Activated CD8-positive, alpha-beta memory T cell treated with anti-CD3 and anti-CD28 coated beads for 1 hour (primary cell): ENCODE results near the gene ZNF771.
"Not testable (repeated sequence)": the region's sequence is repeated elsewhere in the genome, so short reads cannot be mapped to it uniquely, and the experiment has no call there.

Experiments
- DNase-seq, 2 donors: peaks; one replicate each; pipeline ENCODE4 v3.0.0-alpha.2; 2020; ENCODE audit warnings: low read depth in 1 of 2; ENCODE audit errors: extremely low read depth in 1 of 2

ZNF771 gene

GRCh38 chr16:30458561-30459394, 51.4 kb downstream of the ZNF771 start:
- peak; percentile 50 to 52 for DNase-seq

- DNase-seq, result no peak
Measured at GRCh38 chr16:30459456-30459855, 52.0 kb downstream of the ZNF771 start.

GRCh38 chr16:30461426-30461825, 54.0 kb downstream of the ZNF771 start:
- DNase-seq, result not testable (repeated sequence)

- DNase-seq, result no peak
Measured at GRCh38 chr16:30464078-30464477, 56.7 kb downstream of the ZNF771 start.
